HK-2 (cell line): Measurements from ENCODE around the gene MYO15B.
A peak's percentile ranks its signal among the peaks of the same experiment; 100 is the strongest.
"Not testable (repeated sequence)": the region's sequence is repeated elsewhere in the genome, so short reads cannot be mapped to it uniquely, and the experiment has no call there.

Experiments
- DNase-seq: peaks from one replicate; pipeline ENCODE4 v3.0.0-alpha.2; 2018; ENCODE audit not compliant: unreplicated experiment

MYO15B gene

DNA sequence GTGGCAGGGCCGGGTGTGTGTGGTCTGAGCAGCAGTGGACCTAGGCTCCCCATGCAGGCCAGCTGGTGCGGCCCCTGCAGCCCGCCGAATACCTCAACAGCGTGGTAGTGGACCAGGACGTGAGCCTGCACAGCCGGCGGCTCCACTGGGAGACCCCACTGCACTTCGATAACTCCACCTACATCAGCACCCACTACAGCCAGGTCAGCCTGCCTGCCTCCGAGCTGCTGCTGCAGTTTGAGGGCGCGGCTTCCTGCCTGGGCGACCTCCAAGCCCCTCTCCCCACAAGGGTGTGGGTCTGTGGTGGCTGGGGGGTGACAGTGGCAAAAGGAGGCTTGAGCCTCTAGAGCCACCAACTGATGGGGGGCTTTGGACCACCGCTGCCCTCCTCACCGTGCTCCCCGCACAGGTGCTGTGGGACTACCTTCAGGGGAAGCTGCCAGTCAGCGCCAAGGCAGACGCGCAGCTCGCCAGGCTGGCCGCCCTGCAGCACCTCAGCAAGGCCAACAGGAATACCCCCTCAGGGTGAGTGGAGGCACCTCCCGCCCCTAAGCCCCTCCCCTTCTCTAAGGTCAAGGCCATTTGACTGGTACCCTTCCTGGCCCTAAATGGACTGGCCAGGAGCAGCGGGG lies 37.2 kb downstream of the MYO15B start:
- no peak for DNase-seq

DNA sequence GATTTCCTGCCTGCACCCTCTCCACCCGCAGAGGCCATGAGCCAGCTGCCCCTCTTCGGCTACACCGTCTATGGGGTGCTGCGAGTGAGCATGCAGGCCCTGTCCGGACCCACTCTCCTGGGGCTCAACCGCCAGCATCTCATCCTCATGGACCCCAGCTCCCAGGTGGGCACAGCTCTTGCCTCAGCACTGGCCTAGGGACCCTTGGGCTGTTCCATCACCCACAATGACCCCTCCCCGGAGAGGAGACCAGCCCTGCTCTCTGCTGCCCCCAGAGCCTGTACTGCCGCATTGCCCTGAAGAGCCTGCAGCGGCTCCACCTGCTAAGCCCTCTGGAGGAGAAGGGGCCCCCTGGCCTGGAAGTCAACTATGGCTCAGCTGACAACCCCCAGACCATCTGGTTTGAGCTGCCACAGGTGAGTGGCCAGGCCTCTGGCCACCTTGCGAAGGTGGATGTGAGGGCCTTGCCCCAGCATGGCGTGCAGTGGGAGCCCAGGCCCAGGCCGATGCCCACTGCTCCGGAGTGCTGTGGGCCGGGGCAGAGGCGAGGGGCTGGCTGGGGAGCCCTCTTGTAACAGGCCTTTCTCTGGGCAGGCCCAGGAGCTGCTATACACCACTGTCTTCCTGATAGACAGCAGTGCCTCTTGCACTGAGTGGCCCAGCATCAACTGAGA lies 38.4 kb downstream of the MYO15B start:
- no peak for DNase-seq

DNA sequence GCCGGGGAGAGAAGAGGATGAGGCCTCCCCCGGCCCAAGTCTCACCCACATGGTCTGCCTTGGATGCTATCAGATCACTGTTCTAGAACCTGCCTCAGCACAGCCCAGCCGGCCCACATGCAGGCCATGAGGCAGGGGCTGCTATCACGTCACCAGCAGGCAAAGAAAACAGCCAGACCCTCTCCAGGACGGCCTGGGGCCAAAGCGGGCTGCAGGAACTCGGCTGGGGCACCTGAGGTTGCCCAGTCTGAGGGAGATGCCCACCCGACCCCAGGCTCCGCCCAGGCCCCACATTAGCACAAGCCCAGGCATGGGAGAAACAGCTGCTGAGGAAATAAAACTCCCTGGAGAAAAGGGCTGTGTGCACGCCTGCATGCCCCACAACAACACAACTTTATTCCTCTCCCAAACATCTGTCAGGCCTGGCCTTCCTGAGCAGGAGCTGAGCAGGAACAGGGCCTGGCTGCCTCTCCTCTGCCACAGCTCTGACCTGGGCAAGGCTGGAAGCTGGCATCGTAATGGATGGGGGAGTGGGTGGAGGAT lies 39.0 kb downstream of the MYO15B start:
- DNase-seq = no peak

DNA sequence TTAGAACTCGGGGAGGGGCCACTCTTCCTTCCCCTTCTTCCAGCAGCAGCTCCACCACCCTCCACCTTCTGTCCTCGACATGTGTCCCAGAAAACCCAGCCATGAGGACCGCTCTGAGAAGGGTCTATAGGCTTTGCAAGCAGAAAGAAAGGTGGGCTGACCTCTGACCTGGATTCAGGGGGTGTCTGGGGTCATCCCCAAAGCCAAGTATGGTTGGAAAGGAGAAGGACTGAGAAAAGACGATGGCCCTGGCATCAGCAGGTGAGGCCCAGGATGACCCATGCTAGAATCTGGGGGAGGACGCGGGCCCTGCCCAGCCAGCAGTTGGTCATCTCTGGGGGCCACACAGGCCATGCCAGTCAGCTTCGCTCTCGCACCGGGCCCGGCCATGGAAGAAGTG lies 39.5 kb downstream of the MYO15B start:
- DNase-seq = no peak

DNA sequence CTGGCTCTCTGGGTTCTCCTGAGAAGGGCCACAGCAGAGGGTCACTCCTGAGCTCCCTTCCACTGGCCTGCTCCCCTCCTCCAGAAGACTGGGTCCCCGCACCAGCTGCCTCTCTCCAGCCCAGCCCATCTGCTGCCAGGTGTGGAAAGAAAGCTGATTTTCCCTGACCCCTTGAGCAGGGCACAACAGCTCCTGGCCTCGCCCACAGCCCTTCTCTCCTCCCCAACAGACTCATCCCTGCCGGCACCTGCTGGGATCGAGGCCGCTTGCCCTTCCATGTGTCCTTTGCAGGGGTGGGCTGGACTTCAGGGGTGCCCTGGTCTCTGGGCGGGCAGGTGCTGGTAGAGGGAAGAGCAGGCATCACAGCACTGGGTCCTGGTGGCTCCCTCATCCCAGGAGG lies 40.8 kb downstream of the MYO15B start:
- DNase-seq = no peak

DNA sequence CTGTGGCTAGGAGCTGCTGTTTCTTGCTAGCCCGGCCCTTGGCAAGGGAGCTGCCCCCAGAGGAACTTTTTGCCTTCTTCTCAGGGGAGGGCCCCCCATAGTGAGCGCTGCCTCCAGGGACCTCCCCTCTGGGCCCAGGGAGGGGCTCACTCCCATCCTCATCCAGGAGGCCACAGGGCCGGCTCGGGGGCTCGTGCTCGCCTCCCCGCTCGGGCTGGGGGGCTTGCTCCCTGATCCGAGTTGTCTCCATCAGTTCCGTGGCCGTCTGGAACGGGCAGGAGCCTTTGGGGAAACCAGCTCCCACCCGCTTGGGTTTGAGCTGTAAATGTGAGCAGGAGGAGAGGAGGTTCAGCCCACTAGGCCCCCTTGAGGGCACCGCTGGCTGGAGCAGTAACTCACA lies 41.6 kb downstream of the MYO15B start:
- no peak for DNase-seq

DNA sequence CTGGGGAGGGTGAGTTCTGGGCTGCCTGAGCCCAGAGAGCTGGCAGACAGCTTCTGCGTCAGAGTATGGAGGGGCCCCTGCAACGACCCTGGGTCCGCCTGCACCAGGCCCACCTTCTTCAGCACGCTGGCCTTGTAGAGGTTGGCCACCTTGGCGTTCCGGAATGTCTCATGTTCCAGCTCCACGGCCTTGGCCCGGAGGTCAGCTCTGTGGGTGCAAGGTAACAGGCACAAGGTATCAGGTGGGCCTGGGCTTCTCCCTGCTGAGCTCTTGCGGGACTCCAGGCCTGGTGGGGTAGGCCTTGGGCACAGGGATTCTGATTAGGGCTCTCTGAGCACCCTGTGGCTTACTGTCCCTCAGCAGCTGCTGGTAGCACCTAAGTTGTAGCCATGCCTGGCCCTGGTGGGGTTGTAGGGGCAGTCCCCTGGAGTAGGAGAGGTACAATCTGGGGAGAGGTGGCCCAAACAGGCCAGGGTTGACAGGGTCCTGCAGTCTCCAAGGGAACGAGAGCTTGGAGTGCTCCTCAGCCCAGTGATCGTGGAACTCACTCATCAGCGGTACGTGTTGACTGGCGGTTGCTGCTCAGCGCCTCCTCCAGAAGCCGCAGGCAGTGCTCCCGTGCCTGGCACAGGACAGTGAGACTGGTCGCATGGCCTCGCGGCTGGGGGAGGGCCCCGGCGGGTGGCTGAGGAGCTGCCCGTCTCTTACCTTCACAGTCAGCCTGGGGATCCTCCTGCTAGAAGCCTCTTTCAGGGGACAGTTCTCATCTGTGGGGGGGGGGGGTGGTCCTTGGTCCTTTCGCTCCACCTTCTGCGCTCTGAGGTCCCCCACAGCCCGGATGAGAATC lies 42.7 kb downstream of the MYO15B start:
- DNase-seq = no peak

DNA sequence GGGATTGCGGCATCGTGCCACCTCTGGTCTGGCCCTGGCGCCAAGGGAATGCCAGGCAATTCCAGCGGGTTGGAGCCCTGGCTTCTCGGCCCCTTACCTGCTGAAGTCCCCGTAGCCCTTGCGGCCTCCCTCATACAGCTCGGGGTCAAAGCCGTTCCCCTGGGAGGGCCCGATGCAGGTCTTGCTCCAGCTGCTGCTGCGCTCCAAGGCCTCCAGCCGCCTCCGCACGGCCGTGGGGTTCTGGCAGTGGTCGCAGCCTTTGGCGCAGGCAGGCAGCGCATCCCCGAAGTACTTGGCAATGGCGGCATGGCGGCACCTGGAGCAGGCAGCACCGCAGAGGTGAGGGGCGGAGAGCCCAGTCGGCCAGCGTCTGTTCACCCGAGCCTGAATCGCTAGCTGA lies 43.8 kb downstream of the MYO15B start:
- DNase-seq = no peak

DNA sequence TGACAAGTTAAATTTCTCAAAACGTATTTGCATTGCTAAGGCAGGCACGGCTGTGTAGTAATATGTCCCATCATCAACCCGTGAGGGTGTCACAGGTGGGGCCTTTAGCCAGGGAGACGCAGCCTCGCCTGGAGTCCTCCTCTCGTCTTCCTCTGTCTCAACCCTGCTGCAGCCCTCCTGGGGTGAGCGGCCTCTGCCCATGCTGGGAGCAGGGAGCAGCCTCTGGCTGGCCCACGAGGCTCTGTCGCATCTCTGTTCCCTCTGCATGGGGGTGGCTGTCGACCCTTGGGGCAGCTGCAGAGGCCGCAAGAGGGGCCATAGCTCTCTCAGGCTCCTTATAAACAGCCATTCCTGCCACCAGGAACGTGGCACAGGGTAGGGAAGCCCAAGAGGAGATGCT lies 44.8 kb downstream of the MYO15B start:
- no peak for DNase-seq

DNA sequence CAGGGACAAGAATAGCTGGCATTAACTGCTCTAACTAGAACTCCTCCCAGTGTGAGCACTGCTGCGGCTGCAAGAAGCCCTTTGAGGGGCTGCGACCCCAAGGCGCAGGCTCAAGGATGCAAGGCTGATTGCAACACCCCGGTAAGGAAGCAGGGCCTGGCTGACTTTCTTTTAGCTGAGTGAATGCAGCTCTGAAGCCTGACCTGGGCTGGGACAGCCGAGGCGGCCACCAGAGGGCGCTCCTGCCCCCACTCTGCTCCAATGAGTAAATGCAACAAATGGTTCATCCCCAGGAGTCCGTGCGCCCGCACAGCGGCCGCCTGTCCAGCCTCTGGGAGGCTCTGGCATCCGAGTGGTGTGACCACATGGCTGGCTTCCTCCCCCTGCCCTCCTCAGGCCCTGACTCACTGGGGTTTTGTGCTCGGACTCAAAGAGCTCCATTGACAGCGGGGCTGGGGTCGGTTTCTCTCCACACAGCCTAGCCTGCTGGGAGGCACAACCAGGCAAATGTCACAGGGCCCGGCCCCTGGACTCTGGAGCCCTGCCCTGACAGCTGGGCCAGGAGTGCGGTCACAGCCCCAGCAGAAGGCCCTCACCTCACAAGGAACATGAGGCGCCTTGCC lies 45.4 kb downstream of the MYO15B start, which contains the start of gene SMIM5:
SMIM5 (plus strand) TSS at position 572 of the 623 bp plus-strand sequence. CDS start 6,768 bp downstream, outside the sequence.
- peak; percentile 94 for DNase-seq

DNA sequence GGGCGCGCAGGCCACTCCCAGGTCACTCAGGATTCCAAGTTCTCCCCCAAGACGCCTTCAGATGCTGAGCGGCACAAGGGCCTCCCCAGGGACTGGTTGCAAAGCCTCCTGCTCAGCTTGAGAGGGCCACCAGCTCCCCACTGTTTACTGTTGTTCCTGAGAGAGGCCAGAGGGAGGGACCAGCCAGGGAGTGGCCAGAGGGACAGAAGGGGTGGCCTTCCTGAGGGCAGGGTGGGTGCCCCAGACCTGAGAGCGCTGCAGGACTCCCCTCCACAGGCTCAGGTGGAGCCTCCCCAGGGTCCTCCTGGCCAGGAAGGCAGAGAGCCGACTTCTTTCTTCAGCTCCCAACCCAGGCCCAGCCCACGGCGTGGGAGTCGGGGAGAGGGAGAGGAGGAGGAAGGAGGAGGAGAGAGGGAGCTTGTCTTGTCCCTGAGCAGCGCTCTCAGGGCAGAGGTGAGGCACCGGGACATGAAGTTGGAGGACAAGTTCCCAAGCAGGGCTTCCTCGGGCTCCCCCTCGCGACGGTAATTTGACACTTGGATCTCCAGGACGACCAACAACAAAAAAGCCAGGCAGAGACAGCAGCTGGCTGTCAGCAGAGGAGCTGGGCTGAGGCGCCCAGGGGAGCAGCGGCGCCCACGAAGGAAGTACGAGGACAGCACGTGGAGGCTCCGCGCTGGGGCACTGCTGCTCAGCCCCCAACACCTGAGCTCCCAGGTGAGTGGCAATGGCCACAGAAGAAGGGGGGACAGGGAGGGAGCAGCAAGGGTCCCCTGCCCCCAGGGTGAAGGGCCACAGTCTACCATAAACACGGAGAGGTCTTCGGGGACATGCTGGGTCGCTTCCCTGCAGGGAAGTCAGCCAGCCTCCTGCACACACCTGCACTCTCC lies 46.1 kb downstream of the MYO15B start:
- DNase-seq = peak; percentile 92

DNA sequence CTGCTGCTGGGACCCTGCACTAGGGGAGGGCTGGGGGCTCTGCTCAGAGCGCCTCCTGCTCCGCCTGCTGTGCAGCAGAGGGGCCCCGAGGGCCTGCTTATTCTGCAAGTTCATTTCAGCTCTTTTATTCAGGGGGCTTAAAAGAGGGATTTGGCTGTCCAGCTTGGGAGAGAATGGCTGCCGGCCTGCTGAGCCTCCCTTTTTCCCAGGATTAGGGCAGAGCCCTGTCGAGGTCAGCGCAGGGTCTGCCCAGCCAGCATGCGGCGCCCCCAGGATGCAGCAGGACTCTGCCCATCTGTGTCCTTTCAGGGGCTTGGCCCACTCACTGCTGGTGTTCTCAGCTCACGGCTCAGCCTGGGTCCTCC lies 46.8 kb downstream of the MYO15B start:
- no peak for DNase-seq

DNA sequence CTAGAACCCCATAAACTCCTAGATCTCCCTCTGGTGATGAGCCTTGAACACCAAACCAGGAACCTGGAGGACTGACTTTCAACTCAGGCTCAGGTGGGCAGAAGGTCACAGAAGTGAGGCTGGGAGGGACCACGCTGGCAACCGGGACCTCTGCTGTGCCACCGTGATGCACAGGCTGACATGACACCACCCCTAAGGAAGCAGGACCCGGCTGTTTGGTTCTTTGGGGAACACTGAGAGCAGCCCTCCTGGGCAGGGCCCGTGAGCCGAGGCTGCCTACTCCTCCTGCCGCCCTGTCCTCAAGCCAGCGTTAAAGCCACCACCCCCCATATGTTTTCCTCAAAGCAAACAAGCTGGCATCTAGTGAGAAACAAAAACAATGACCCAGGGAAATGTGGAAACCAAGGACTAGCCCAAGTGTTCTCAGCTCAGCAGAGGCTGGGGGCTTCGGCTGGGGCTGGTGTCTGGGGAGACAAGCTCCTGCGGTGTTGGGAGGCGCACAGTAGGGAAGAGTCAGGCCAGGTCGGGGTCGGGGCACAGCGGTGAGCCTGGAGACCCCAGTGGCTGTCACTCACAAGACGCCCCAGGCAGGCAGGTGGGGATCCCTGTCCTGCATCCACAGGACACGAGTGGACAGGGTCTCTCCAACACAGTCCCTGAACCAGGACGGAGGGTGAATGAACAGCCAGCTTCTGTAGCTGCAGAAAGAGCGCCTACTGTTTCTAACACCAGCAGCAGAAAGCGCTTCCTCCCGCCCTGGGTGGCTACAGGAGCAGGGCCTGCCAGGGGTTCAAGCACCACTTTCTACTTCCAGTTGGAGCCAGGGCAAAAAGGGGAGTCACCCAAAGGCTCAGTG lies 47.4 kb downstream of the MYO15B start:
- DNase-seq = no peak

DNA sequence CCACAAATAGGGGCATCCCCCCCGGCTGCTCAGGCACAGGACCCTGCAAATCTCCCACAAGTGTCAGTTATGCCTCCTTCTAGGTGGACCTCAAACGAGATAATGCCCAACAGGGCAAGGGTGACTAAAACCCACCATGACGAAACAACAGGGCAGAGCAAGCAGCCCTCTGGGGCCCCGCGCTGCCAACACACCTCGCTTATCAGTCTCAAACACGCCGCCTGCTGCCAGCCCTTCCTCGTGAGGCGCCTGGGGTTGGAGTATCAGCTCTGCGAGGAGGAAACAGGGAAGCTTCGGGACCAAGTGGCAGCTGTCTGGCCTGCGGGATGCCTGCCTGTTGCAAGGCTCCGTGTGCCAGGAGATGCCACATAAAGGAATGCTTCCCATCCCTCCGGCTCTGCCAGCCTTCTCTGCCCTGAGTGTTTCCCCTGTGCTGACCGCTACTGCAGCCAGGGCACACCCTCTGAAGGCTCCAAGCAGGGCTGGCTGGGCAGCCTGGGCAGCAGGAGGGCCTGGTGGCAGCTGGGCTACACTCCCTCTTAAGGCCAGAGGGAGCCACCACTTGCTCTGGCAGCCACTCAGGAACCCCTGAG lies 48.1 kb downstream of the MYO15B start:
- no peak for DNase-seq

DNA sequence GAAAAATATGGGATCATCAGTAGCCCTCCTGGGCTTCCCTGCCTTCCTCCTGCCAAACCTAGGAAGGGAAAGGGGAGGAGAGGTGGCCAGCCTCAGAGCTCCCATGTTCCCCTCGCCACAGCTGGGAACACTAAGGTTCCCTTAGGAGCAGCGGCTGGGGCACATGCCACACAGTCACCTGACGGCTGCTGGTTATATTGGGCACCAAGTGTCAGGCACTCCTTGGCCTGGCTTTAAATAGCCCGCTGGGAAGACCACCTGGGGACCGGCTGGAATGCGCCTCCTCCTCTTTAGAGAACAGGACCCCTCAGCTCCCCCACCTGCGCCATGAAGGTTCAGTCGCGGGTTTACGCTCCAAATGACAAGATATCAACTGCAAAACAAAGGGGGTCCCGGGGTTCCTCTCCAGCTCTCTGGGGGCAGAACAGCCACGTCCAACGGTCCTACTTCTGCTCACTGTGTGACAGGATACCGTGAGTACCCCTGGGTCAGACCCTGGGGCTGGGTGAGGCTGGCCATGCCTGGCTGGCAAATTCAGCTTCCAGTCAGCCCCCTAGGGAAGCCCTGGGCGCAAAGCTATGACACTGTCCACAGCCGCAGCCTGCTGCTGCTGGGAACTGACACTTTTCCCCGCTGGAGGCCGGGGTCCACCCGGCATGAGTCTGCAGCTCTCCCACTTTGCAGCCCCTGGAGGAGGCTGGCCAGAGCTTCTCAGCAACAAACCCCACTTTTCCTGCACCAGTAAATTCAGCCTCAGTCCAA lies 49.0 kb downstream of the MYO15B start:
- no peak for DNase-seq

DNA sequence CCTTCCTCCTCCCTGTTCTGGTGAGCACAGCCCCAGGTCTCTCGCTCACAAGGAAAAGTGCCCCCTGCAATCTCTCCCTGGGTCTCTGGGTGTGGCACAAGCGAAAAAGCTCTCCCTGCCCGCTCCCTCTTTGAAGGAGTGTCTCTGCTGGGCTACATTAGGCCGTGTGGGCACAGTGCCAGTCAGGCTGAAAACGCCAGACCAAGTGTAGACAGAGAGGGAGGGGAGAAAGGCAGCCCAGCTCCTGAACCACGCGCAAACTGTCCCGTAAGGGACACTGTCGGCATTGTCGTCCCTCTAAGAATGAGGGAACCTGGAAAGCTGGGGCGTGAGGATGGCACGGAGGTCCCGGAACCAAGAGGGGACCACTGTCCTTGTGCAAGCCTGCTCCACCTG lies 49.5 kb downstream of the MYO15B start:
- no peak for DNase-seq

DNA sequence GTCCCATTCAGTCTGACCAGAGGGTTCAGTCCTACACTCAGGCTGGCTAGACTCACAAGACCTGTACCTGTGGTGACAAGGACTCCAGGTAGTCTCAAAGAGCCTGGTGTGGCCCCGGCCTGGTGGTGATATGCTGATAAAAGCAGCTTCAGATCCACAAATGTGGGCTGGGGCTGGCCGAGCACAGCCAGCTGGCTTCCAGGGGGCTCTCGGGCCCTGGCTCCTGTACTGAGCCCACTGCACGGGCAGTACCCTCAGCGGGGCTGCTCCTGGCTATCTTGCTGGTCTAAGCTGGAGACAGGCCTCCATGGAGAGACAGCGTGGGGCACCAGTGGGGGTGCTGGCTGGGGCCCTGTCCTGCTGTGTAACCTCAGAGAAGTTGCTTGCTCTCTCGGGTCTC lies 50.0 kb downstream of the MYO15B start:
- no peak for DNase-seq

DNA sequence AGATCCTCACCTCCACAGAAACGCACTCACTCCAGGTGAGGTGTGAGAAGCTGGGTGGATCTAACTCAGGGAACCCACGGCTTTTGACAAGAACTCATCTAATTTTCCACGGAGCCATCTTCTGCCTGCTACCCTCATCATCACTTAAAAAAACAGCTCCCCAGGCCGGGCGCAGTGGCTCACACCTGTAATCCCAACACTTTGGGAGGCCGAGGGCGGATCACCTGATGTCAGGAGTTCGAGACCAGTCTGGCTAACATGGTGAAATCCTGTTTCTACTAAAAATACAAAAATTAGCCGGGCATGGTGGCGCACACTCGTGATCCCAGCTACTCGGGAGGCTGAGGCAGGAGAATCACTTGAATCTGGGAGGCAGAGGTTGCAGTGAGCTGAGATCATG lies 50.4 kb downstream of the MYO15B start:
- DNase-seq = not testable (repeated sequence)

DNA sequence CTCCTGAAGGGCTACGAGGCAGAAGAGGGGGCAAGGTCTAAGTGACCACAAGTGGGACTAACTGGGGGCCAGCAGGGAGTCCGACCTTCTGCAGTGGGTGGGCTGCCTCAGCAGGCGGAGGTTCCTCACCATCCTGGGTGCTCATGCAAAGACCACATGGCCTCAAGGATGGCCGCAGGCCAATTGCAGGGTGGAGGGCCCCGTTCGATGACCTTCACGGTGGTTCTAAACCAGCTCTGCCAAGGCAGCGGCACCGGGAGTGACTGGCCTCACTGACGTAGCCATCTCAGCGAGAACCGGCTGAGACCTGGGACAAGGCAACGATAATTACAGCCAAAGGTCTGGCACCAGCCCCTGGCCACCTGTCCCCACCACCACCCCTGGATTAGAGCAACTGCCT lies 51.3 kb downstream of the MYO15B start:
- no peak for DNase-seq
